Measurements from ENCODE around the gene GALNT4.

DNA sequence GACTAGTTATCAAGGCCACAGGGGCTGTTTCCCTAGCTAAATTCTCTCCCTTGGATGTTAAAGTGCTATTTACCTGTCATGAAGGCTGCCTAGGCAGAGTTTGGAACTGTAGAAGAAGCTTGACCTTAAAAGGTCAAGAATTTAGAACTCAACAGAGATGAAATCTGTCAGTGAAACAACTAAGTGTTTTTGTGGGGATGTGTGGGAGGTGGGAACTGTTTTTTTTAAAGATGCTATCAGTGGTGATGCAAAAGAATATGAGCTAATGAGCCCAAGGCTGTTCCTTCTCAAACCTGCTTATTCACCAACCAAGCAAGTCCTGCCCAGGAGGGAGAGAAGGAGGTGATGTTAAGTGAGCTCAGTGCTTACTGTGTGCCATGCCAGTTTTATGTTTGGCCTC lies 42.0 kb upstream of the GALNT4 start:
- TF ChIP-seq RB1 (IDR thresholded peaks at IDR 0.05; ENCODE audit: borderline replicate concordance) (no peak), NFIC (IDR thresholded peaks at IDR 0.05; ENCODE audit: low read depth, low read length) (no peak), POLR2AphosphoS2 (IDR thresholded peaks at IDR 0.05; ENCODE audit: low read depth, low read length) (no peak), TBL1XR1 (IDR thresholded peaks at IDR 0.05; ENCODE audit: low read depth, low read length) (no peak), CHD4 (IDR thresholded peaks at IDR 0.05) (no peak), CBFB (IDR thresholded peaks at IDR 0.05; ENCODE audit: low read depth) (no peak), POU2F2 (IDR thresholded peaks at IDR 0.05; ENCODE audit: borderline replicate concordance, low read depth, low read length) (no peak), POLR2AphosphoS5 (IDR thresholded peaks at IDR 0.05; ENCODE audit: low read length) (no peak), WRNIP1 (IDR thresholded peaks at IDR 0.05; ENCODE audit: borderline replicate concordance, low read depth, low read length) (no peak), HCFC1 (IDR thresholded peaks at IDR 0.05; ENCODE audit: low read length) (no peak), CREB1 (IDR thresholded peaks at IDR 0.05; ENCODE audit: low read depth) (no peak), YY1 (IDR thresholded peaks at IDR 0.05; ENCODE audit: low read depth, low read length) (no peak)
- TF ChIP-seq, protein P1, sequence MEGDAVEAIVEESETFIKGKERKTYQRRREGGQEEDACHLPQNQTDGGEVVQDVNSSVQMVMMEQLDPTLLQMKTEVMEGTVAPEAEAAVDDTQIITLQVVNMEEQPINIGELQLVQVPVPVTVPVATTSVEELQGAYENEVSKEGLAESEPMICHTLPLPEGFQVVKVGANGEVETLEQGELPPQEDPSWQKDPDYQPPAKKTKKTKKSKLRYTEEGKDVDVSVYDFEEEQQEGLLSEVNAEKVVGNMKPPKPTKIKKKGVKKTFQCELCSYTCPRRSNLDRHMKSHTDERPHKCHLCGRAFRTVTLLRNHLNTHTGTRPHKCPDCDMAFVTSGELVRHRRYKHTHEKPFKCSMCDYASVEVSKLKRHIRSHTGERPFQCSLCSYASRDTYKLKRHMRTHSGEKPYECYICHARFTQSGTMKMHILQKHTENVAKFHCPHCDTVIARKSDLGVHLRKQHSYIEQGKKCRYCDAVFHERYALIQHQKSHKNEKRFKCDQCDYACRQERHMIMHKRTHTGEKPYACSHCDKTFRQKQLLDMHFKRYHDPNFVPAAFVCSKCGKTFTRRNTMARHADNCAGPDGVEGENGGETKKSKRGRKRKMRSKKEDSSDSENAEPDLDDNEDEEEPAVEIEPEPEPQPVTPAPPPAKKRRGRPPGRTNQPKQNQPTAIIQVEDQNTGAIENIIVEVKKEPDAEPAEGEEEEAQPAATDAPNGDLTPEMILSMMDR (IDR thresholded peaks at IDR 0.05 in 2 of 3, conservative IDR thresholded peaks at IDR 0.05 in 1 of 3; ENCODE audit: control insufficient read depth in 2 of 3, extremely low read depth in 1 of 3, insufficient read depth in 1 of 3, low read depth in 3 of 3, low read length in 3 of 3), result no peak
